Measurements from ENCODE around the gene KMT2D.

Gene KMT2D

GRCh38 chr12:49059299-49060171 is 1.1 kb downstream of the KMT2D start:
- H3K9ac ChIP-seq (ENCODE audit: low read depth, low read length, poor library complexity, severe bottlenecking): peak overlapping the region; percentile 94
- H3K4me1 ChIP-seq (ENCODE audit: insufficient read depth, low read length, poor library complexity, severe bottlenecking): peaks cover 30% of the 10 kb centered on the region
- peak overlapping the region; percentile 86 for H3K4me3 ChIP-seq (ENCODE audit: low read length, poor library complexity, severe bottlenecking)
- H3K79me2 ChIP-seq (ENCODE audit: insufficient read depth, low read length): peaks cover 70% of the 10 kb centered on the region
- no peaks in the 10 kb centered on the region for H3K9me3 ChIP-seq (ENCODE audit: insufficient read depth, low read depth, low read length)
- peak overlapping the region; percentile 93; the same call in 1 of the 2 replicates for H2AFZ ChIP-seq (ENCODE audit: low read length)
- no peaks in the 10 kb centered on the region for H3F3A ChIP-seq (ENCODE audit: low read depth)
- TF ChIP-seq CTCF (conservative IDR thresholded peaks at IDR 0.05; ENCODE audit: low read length): no peak
- H3K27me3 ChIP-seq (ENCODE audit: insufficient read depth, low read length, poor library complexity, severe bottlenecking): peaks cover 12% of the 10 kb centered on the region
- H3K4me2 ChIP-seq (ENCODE audit: low read depth, low read length, poor library complexity, severe bottlenecking): peak overlapping the region; percentile 99
- peaks cover 55% of the 10 kb centered on the region for H4K20me1 ChIP-seq (ENCODE audit: insufficient read depth, low read length, poor library complexity, severe bottlenecking)
- no peaks in the 10 kb centered on the region for H3K9me2 ChIP-seq (replicated peaks; ENCODE audit: low read depth, low read length)
- H3K36me3 ChIP-seq (ENCODE audit: insufficient read depth, low read length): peaks cover 8% of the 10 kb centered on the region

GRCh38 chr12:49059045-49059298 is 1.6 kb downstream of the KMT2D start:
- Histone ChIP-seq H3K9me3 (ENCODE audit: insufficient read depth, low read depth, low read length) (no peaks in the 10 kb centered on the region), H2AFZ (ENCODE audit: low read length) (no peak overlapping the region), H3K36me3 (ENCODE audit: insufficient read depth, low read length) (peaks cover 14% of the 10 kb centered on the region), H3K4me3 (ENCODE audit: low read length, poor library complexity, severe bottlenecking) (peak overlapping the region; percentile 86), H3F3A (ENCODE audit: low read depth) (no peaks in the 10 kb centered on the region), H4K20me1 (ENCODE audit: insufficient read depth, low read length, poor library complexity, severe bottlenecking) (peaks cover 60% of the 10 kb centered on the region), H3K4me1 (ENCODE audit: insufficient read depth, low read length, poor library complexity, severe bottlenecking) (peaks cover 30% of the 10 kb centered on the region), H3K9ac (ENCODE audit: low read depth, low read length, poor library complexity, severe bottlenecking) (peak overlapping the region; percentile 94), H3K9me2 (replicated peaks; ENCODE audit: low read depth, low read length) (no peaks in the 10 kb centered on the region), H3K27me3 (ENCODE audit: insufficient read depth, low read length, poor library complexity, severe bottlenecking) (peaks cover 12% of the 10 kb centered on the region), H3K4me2 (ENCODE audit: low read depth, low read length, poor library complexity, severe bottlenecking) (peak overlapping the region; percentile 99), H3K79me2 (ENCODE audit: insufficient read depth, low read length) (peaks cover 76% of the 10 kb centered on the region)
- TF ChIP-seq CTCF (conservative IDR thresholded peaks at IDR 0.05; ENCODE audit: low read length) (no peak), EZH2phosphoT487 (IDR thresholded peaks at IDR 0.05; ENCODE audit: borderline replicate concordance) (no peak)

GRCh38 chr12:49058366-49059044 is 2.1 kb downstream of the KMT2D start:
- Histone ChIP-seq H3K4me2 (ENCODE audit: low read depth, low read length, poor library complexity, severe bottlenecking) (peak overlapping the region; percentile 99), H3K27me3 (ENCODE audit: insufficient read depth, low read length, poor library complexity, severe bottlenecking) (peaks cover 12% of the 10 kb centered on the region), H3F3A (ENCODE audit: low read depth) (no peaks in the 10 kb centered on the region), H3K36me3 (ENCODE audit: insufficient read depth, low read length) (peaks cover 18% of the 10 kb centered on the region), H2AFZ (ENCODE audit: low read length) (no peak overlapping the region), H3K4me3 (ENCODE audit: low read length, poor library complexity, severe bottlenecking) (peak overlapping the region; percentile 86), H3K4me1 (ENCODE audit: insufficient read depth, low read length, poor library complexity, severe bottlenecking) (peaks cover 30% of the 10 kb centered on the region), H3K9me2 (replicated peaks; ENCODE audit: low read depth, low read length) (no peaks in the 10 kb centered on the region), H3K9ac (ENCODE audit: low read depth, low read length, poor library complexity, severe bottlenecking) (peak overlapping the region; percentile 94), H3K79me2 (ENCODE audit: insufficient read depth, low read length) (peaks cover 80% of the 10 kb centered on the region), H4K20me1 (ENCODE audit: insufficient read depth, low read length, poor library complexity, severe bottlenecking) (peaks cover 65% of the 10 kb centered on the region), H3K9me3 (ENCODE audit: insufficient read depth, low read depth, low read length) (no peaks in the 10 kb centered on the region)
- TF ChIP-seq CTCF (conservative IDR thresholded peaks at IDR 0.05; ENCODE audit: low read length): no peak
- no peak for TF ChIP-seq EZH2phosphoT487 (IDR thresholded peaks at IDR 0.05; ENCODE audit: borderline replicate concordance)

All from Loucy (cell line).